ENCODE results near the gene TOMM6. TPM values are rescaled to one million over a fixed set of nuclear protein-coding genes. Genes with fewer than 3 reads are reported as not detected.

Gene TOMM6
- total RNA-seq, result 76.0 and 85.6 TPM in 2 replicates

DNA sequence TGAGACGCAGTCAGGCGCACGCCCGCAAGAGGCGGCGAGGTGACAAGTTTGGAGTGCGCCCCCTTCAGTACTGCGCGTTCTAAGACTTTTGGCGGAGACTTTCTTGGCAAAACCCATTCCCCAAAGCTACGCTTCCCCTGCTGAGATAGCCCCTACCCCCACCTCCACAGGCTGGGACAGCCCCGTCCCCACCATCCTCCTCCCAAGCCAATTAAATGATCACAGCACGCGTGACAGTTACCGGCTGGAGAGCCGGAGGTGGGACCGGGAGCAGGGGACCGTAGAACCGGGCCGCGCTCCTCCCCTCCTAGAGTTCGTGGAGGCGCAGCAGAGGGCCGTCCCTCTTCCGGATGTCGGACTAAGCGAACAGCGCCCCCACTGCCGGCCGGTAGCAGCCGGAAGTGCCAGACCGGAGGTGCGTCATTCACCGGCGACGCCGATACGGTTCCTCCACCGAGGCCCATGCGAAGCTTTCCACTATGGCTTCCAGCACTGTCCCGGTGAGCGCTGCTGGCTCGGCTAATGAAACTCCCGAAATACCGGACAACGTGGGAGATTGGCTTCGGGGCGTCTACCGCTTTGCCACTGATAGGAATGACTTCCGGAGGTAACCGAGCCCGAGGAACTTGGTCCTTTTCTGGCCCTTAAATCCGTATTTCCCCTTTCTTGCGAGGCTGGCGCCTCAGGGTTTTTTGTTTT is at the start of gene TOMM6:
Gene TOMM6 (plus strand): TSS at position 476 of the 699 bp plus-strand sequence. CDS start 4 bp downstream, at position 480.
- DNase-seq, result peak; percentile 97

DNA sequence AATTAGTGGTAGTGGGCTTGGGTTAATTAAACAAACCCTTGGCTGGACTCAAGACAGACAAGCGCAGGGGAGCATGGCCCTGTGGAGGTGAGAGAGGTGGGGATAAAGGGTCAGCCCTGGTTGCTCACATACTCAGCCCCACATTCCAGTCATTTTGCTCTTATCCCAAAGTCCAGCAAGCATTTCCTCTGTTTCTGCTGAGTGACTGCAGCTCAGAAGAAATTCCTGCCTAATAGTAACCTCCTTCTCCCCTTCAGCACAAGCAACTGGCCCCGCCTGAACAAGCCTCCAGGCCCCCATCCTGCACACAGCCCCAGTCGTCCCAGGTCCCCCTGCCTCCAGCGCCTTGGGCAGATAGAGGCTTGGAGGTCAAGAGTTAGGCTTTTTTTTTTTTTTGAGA is 48.5 kb upstream of the TOMM6 start:
- no peak for DNase-seq

- no peak for DNase-seq
Observed at GRCh38 chr6:41740366-41741162, 46.9 kb upstream of the TOMM6 start.

GRCh38 chr6:41741625-41742490 is 45.6 kb upstream of the TOMM6 start:
- DNase-seq, result no peak

DNA sequence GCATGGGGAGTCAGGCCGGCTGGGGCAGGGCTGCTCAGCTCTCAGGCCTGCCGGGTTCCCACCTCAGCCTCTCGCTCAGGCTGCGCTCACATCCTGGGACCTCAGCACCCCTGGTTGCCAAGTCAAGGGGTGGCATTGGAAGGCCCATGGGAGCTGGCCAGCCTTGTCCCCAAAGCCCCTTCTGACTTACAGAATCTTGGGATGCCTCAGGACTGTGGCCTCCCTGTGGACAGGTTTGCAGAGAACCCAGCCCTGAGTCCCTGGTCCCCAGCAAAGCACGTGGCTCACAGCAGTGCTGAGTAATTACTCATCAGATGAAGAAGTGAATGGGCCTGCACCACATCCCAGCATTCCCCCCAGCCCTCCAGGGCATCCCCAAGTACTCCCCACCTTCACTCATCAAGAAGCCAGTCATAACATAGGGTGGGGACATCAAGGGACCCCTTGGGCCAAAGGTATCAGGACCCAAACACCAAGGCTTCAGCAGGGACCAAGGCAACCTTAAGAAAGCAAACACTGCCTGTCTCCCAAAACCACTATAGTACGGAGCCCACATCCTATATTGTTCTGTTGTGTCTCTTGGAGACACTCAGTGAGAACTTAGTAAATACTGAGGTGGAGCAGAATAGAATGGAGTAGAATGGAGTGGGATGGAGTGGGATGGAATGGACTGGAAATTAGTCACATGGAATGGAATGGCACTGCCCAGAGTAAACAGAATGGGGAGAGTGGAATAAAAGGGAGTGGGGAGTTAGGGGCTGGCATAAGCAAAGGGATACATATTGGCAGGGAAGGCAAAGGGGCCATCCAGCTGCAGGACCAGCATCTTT is 43.9 kb upstream of the TOMM6 start:
- DNase-seq, result no peak

GRCh38 chr6:41744236-41744787 is 43.2 kb upstream of the TOMM6 start:
- DNase-seq, result no peak

- DNase-seq, result no peak
Observed at GRCh38 chr6:41746107-41746506, 41.4 kb upstream of the TOMM6 start.

GRCh38 chr6:41747256-41748101 is 40.0 kb upstream of the TOMM6 start, which contains the start of gene PGC:
TSS of gene PGC (minus strand) at chr6:41747397. CDS start at chr6:41747334, 63 bp downstream.
- no peak for DNase-seq

GRCh38 chr6:41748102-41748477 is 39.4 kb upstream of the TOMM6 start:
- no peak for DNase-seq

DNA sequence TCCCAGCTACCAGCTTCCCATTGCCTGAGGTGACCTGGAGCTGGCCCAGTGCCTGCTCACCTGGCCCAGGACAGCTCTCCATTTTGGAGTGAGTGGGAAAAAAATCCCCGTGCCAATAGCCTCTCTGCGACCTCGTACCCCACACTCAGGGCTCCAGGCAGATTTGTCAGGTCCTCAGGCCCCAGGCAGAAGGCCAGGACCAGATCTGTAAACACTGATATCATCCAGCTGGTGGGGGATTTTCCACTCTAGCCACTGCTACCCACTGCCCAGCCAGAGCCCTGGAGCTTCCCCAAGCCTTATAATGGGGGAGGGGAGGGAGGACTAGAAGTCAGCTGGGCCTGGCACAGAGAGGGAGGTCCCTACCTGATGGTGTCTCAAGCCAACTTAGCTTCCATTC is 39.0 kb upstream of the TOMM6 start:
- DNase-seq, result no peak

- DNase-seq, result no peak
Observed at GRCh38 chr6:41750374-41750773, 37.1 kb upstream of the TOMM6 start.

DNA sequence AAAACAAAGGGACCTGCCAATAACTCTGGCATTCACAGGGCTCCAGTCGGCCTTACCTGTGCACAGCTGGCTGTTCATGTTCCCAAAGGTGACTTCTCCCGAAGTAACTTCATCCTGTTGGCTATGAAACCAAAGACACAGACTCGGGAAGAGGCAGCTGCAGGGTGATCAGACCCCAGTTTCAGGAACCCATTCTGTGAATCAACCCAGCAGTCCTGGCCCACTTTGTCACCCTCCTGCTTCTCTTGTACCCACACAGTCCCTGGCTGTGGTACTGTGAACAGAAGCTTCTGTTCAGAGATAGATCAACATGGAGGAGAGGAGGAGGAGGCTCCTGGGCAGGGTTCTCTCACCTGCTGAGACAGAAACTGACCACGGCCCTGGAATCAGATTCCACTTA is 31.6 kb upstream of the TOMM6 start:
- DNase-seq, result no peak

- peak; percentile 28 for DNase-seq
Observed at GRCh38 chr6:41756354-41756753, 31.1 kb upstream of the TOMM6 start.

DNA sequence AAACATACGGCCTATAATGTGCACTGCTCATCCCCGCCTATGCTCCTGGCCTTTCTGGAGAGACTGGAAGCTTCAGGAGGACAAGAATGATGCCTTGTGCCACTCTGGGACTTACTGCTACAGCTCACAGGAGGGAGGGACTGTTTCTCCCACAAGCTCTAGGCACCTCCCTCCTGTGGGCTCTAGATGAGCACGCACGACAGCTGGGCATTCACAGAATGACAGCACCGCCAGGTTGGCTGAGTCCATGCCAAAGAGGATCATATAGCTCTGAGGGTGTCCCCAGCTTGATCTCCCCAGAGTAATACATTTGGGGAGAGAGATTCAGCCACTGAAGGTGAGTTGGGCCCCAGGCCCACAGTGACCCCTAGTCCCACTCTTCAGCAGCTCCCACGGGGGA is 30.2 kb upstream of the TOMM6 start:
- no peak for DNase-seq

GRCh38 chr6:41757931-41758640 is 29.4 kb upstream of the TOMM6 start:
- DNase-seq, result no peak

DNA sequence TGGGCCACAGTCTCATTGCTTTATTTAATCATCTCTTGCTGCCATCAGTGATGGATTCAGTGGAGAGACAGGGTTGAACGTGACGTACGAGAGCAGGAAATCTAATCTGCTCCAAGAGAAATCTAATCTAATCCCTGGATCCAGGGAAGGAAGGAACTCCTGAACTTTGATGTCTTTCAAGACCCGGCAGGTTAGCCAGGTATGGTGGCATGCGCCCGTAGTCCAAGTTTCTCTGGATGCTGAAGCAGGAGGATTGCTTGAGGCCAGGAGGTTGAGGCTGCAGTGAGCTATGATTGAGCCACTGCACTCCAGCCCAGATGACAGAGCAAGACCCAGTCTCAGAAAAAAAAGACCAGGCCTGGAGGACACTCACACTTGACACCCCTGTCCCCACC is 28.9 kb upstream of the TOMM6 start:
- no peak for DNase-seq

DNA sequence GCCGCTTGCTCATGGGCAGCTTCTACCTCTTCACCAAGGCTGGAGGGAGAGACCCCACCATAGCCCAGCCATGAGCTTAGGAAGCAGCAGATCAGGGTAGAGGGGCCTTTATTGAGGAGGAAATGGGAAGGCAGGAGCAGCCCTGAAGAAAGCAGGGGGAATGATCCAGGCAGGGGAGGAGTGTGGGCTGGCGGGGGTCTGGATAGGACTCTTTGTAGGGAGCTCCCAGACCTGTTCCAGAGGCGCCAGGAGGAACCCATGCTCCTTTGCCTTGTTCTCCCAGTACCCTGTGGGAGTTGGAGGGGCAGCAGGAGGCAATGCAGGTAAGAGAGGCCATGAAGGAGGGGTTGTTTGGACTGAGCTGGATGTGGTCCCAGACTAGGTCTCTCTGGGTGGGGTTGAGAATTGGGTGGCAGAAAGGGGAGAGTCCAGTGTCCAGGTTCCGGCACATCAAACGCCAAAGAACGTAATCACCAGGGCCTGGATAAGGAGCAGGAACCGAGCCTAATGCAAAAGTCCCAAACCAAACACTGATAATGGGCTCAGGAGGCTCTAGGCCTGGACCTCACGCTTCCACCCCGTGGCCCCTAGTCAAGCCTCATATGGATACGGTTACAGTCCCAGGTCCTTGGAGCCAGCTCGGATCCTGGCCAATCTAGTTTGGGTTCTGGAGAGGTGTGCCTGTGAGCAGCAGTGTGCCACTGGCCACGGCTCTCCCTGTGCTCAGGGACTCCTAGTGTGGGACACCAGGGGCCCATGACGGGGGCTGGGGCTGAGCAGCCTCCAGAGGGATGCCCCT is 28.2 kb upstream of the TOMM6 start:
- no peak for DNase-seq

DNA sequence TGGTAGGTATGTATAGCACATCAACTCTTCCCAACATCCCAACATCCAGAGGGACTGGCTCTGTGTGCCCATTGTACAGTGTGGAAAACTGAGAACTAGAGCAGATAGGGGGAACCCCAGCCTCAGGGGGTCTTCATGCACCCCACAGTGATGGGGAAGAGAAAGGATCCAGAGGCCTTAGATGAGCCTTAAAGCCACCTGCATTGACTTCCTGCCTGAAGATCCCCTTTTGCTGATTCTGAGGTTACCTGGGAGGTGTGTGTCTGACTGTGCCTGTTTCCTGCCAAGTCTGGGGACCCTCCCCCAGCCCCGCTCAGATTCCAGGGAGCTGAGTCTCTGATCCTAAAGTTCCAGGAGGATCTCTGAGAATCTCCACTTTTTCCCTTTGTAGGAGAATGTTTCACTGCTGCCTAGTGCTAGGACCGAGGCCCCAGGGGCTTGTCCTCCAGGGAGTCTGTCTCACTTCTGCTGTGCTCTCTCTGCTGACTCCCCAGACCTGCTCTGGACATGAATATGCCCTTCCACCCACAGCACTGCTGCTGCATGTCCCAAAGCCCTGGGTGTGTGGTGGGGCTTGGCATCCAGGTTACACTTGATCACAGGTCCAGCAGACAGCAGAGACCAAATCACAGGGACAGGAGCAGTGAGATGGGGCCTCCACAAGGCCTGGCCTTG is 27.5 kb upstream of the TOMM6 start:
- no peak for DNase-seq

DNA sequence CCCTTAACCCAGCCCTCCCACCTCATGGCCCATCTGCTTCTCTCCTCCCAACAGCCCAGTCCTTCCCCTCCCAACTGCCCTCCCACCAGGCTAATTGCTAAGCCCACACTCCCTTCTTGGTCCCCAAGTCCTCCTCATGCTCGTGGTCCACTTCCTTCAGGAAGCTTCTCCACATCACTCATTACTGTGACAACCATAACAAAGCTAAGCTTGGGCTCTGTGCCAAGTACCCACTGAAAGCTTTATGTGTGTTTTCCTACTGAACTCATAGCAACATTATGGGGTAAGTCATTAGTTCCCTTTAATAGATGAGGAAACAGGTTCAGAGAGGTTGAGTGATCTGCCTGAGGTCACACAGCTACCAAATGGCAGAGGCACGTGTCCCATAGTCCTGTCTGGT is 24.0 kb upstream of the TOMM6 start:
- DNase-seq, result peak; percentile 85
